IMR-90 (cell line): ENCODE measurements around the gene SHOX. TPM values are rescaled to one million over a fixed set of nuclear protein-coding genes. Genes with fewer than 3 reads are reported as not detected.

Experiments
- ATAC-seq: fragments of 200-7000 bp; cut with Tn5 transposase; 2 replicates; pipeline ENCODE4 v1.9.1; 2020; ENCODE audit warnings: low read depth, mild to moderate bottlenecking, moderate library complexity
- BruUV-seq: library from RNA; stranded (reverse); fragments of 400-500 nt; replicated peaks from 2 replicates; lab custom pipeline; 2021; lab: Mats Ljungman, UMichigan
- CTCF ChIA-PET: fragments of 300-600 bp; formaldehyde crosslinking; extraction: SDS; loops from one replicate; lab custom pipeline; 2021; ENCODE audit warnings: antibody characterized with exemption; lab: Yijun Ruan, JAX
- POLR2A ChIA-PET: fragments of 300-600 bp; sonication (Branson Sonifier 250); formaldehyde crosslinking; loops from one replicate; lab custom pipeline; 2022; ENCODE audit warnings: antibody characterized with exemption; ENCODE audit not compliant: unreplicated experiment; lab: Charles Lee
- DNase-seq: peaks from one replicate; pipeline ENCODE4 v3.0.0; 2013
- H2AFZ ChIP-seq: replicated peaks from 2 replicates; pipeline ENCODE3; 2013; ENCODE audit warnings: low read length, mild to moderate bottlenecking; ENCODE audit not compliant: poor library complexity
- H2AK5ac ChIP-seq: 2 replicates; pipeline ENCODE4 v1.6.1; 2013; ENCODE audit warnings: low read depth, low read length, inconsistent platforms
- H2AK9ac ChIP-seq: replicated peaks from 2 replicates; pipeline ENCODE3; 2013; ENCODE audit warnings: mild to moderate bottlenecking, low read depth, low read length, moderate library complexity; ENCODE audit not compliant: poor library complexity
- H2BK120ac ChIP-seq: 2 replicates; pipeline ENCODE4 v1.6.1; 2013; ENCODE audit warnings: low read depth, low read length, inconsistent platforms
- H2BK15ac ChIP-seq: 3 replicates; pipeline ENCODE4 v1.6.1; 2013; ENCODE audit warnings: low read depth, low read length, inconsistent platforms
- H2BK20ac ChIP-seq: 2 replicates; pipeline ENCODE4 v1.6.1; 2013; ENCODE audit warnings: low read depth, mild to moderate bottlenecking, inconsistent platforms, low read length, moderate library complexity
- H2BK5ac ChIP-seq: 2 replicates; pipeline ENCODE4 v1.6.1; 2013; ENCODE audit warnings: mild to moderate bottlenecking, low read depth, low read length, inconsistent platforms; ENCODE audit not compliant: poor library complexity, severe bottlenecking
- H3K14ac ChIP-seq: replicated peaks from 2 replicates; pipeline ENCODE4 v1.6.1; 2013; ENCODE audit warnings: low read depth, low read length, inconsistent platforms
- H3K18ac ChIP-seq: 2 replicates; pipeline ENCODE4 v1.6.1; 2013; ENCODE audit warnings: low read depth, low read length, control low read depth
- H3K23ac ChIP-seq: 2 replicates; pipeline ENCODE4 v1.6.1; 2013; ENCODE audit warnings: low read depth, low read length, inconsistent platforms
- H3K27ac ChIP-seq: 2 replicates; pipeline ENCODE4 v1.5.1; 2013; ENCODE audit warnings: mild to moderate bottlenecking, control low read depth, low read length; ENCODE audit not compliant: insufficient read depth
- H3K27me3 ChIP-seq: 2 replicates; pipeline ENCODE4 v1.6.1; 2013; ENCODE audit warnings: low read length; ENCODE audit not compliant: control insufficient read depth, insufficient read depth
- H3K36me3 ChIP-seq: 2 replicates; pipeline ENCODE4 v1.6.1; 2013; ENCODE audit warnings: low read length, mixed read lengths; ENCODE audit not compliant: control insufficient read depth, insufficient read depth
- H3K4ac ChIP-seq: 2 replicates; pipeline ENCODE4 v1.6.1; 2013; ENCODE audit warnings: low read depth, low read length, inconsistent platforms
- H3K4me1 ChIP-seq: 2 replicates; pipeline ENCODE4 v1.6.1; 2013; ENCODE audit warnings: low read length, mixed read lengths; ENCODE audit not compliant: control insufficient read depth, insufficient read depth
- H3K4me2 ChIP-seq: 2 replicates; pipeline ENCODE4 v1.6.1; 2013; ENCODE audit warnings: low read depth, mild to moderate bottlenecking, control low read depth, low read length, moderate library complexity
- H3K4me3 ChIP-seq: 2 replicates; pipeline ENCODE4 v1.5.1; 2013; ENCODE audit warnings: low read depth, mild to moderate bottlenecking, control low read depth, low read length, moderate library complexity; ENCODE audit not compliant: insufficient read depth
- H3K56ac ChIP-seq: 2 replicates; pipeline ENCODE4 v1.6.1; 2013; ENCODE audit warnings: low read length, inconsistent platforms; ENCODE audit not compliant: insufficient read depth; ENCODE audit errors: extremely low read depth
- H3K79me1 ChIP-seq, 2 experiments: 2 replicates each; pipeline ENCODE4 v1.6.1; 2013; ENCODE audit warnings: low read length in 2 of 2, inconsistent platforms in 1 of 2, low read depth in 1 of 2
- H3K9ac ChIP-seq: 2 replicates; pipeline ENCODE4 v1.6.1; 2013; ENCODE audit warnings: low read depth, low read length, control low read depth
- H3K9me1 ChIP-seq: 2 replicates; pipeline ENCODE4 v1.6.1; 2013; ENCODE audit warnings: low read length, inconsistent platforms; ENCODE audit not compliant: insufficient read depth
- H3K9me3 ChIP-seq: 2 replicates; pipeline ENCODE4 v1.6.1; 2013; ENCODE audit warnings: low read length; ENCODE audit not compliant: control insufficient read depth, insufficient read depth
- H4K20me1 ChIP-seq: 2 replicates; pipeline ENCODE4 v1.6.1; 2013; ENCODE audit warnings: low read length, inconsistent platforms; ENCODE audit not compliant: insufficient read depth
- H4K5ac ChIP-seq: 2 replicates; pipeline ENCODE4 v1.6.1; 2013; ENCODE audit warnings: mild to moderate bottlenecking, low read depth, low read length, control low read depth
- H4K8ac ChIP-seq, 2 experiments: 2 replicates each; pipeline ENCODE4 v1.6.1; 2013; ENCODE audit warnings: low read depth in 2 of 2, low read length in 2 of 2, control low read depth in 1 of 2, inconsistent platforms in 1 of 2
- H4K91ac ChIP-seq: 2 replicates; pipeline ENCODE4 v1.6.1; 2013; ENCODE audit warnings: low read depth, low read length, inconsistent platforms; ENCODE audit not compliant: insufficient read depth
- BHLHE40 ChIP-seq: fragments of 150-350 bp; IDR thresholded peaks from 2 replicates; pipeline ENCODE4 v1.6.1; 2016; ENCODE audit warnings: mild to moderate bottlenecking, low read depth, low read length
- CEBPB ChIP-seq: IDR thresholded peaks from 2 replicates; pipeline ENCODE4 v1.6.1; 2012; ENCODE audit warnings: low read depth, low read length, improper control_type of control experiment
- CHD1 ChIP-seq: IDR thresholded peaks from 2 replicates; pipeline ENCODE4 v1.6.1; 2012; ENCODE audit warnings: low read depth, low read length, improper control_type of control experiment
- CTCF ChIP-seq: conservative IDR thresholded peaks from 2 replicates; pipeline ENCODE4 v1.5.1; 2012; ENCODE audit warnings: mild to moderate bottlenecking, low read depth, low read length, improper control_type of control experiment
- FOS ChIP-seq: fragments of 150-350 bp; IDR thresholded peaks from 2 replicates; pipeline ENCODE4 v1.6.1; 2016; ENCODE audit warnings: low read depth, low read length
- MAFK ChIP-seq: IDR thresholded peaks from 2 replicates; pipeline ENCODE4 v1.6.1; 2012; ENCODE audit warnings: low read depth, low read length, improper control_type of control experiment
- MAZ ChIP-seq: IDR thresholded peaks from 2 replicates; pipeline ENCODE4 v1.6.1; 2012; ENCODE audit warnings: low read depth, mild to moderate bottlenecking, low read length, improper control_type of control experiment, moderate library complexity, borderline replicate concordance
- MXI1 ChIP-seq: IDR thresholded peaks from 2 replicates; pipeline ENCODE4 v1.6.1; 2012; ENCODE audit warnings: low read depth, mild to moderate bottlenecking, low read length, moderate library complexity, borderline replicate concordance
- NFE2L2 ChIP-seq: fragments of 150-350 bp; IDR thresholded peaks from 2 replicates; pipeline ENCODE4 v1.6.1; 2016; ENCODE audit warnings: low read depth, mild to moderate bottlenecking, low read length
- POLR2A ChIP-seq: IDR thresholded peaks from 2 replicates; pipeline ENCODE4 v1.6.1; 2012; ENCODE audit warnings: mild to moderate bottlenecking, low read depth, low read length
- RFX5 ChIP-seq: IDR thresholded peaks from 2 replicates; pipeline ENCODE4 v1.8.0; 2012; ENCODE audit warnings: low read depth, mild to moderate bottlenecking, low read length, moderate library complexity
- SMC3 ChIP-seq: fragments of 150-350 bp; IDR thresholded peaks from 2 replicates; pipeline ENCODE4 v1.6.1; 2016; ENCODE audit warnings: low read depth, mild to moderate bottlenecking, antibody characterized with exemption, low read length, moderate library complexity
- WGBS, 2 experiments: methylation state at CpG; one replicate each; pipeline versions ENCODE4 v1.1.5 to v1.1.7; 2013; ENCODE audit warnings: missing lambda C conversion rate in 2 of 2; ENCODE audit not compliant: insufficient read length in 1 of 2; ENCODE audit errors: extremely low coverage in 2 of 2; 5-methylcytosine and 5-hydroxymethylcytosine counted together
- dilution Hi-C: fragments of 300-500 bp; cut with HindIII; formaldehyde crosslinking; loops from one replicate; pipeline ENCODE4 v1.14.3; 2018; ENCODE audit warnings: low sequenced_read_pairs; ENCODE audit not compliant: unreplicated experiment
- in situ Hi-C: fragments of 300-500 bp; cut with MboI; formaldehyde crosslinking; loops from 3 replicates; pipeline ENCODE4 v1.14.3; 2019; ENCODE audit warnings: low sequenced_read_pairs, inconsistent platforms, mixed read lengths
- intact Hi-C: fragments of 100-400 bp; cut with micrococcal nuclease; formaldehyde crosslinking; loops from 2 replicates; pipeline ENCODE4 v1.10.0; 2022
- polyA plus RNA-seq, 3 experiments: library from polyadenylated mRNA; depleted of rRNA; stranded (reverse); fragments of >200 nt; gene quantifications; 2 replicates each; pipeline ENCODE4 v1.2.3, GENCODE V29; 2012; ENCODE audit warnings: low replicate concordance in 1 of 3
- total RNA-seq: library from RNA; depleted of rRNA; stranded (reverse); fragments of >200 nt; gene quantifications from 2 replicates; pipeline ENCODE4 v1.2.3, GENCODE V29; 2012
- TF ChIP-seq, protein P1 (sequence below): fragments of 150-350 bp; IDR thresholded peaks from 2 replicates; pipeline ENCODE4 v1.6.1; 2017; ENCODE audit warnings: mild to moderate bottlenecking, antibody characterized with exemption, low read length, low read depth

Gene SHOX
- total and polyA plus RNA-seq, 2 of the 4 experiments (the other 2 are of a cell fraction) = not detected

DNA sequence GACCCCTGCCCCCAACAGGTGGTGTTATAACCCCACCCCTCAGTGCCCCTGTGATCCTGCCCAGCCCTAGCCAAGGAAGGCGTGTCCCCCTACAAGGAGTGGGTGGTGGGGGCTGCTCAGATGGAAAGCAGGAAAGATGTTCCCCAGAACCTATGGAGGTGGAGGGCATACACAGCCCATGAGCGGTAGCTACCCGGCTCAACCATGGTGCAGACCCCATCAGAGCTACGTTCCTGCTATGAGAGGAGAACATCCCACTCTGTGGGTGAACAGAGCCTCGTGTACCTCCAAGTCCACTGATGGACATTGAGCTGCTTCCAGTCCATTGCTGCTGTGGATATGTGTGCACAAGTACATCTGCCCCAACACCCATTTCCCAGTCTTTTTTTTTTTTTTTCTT, 71.1 kb downstream of the SHOX start:
- H2BK20ac ChIP-seq = no peak overlapping the region
- ChIA-PET POLR2A (no interaction called here), CTCF (no interaction called here)
- H3K14ac ChIP-seq = no peak overlapping the region
- H2BK5ac ChIP-seq = no peak overlapping the region
- no peaks in the 10 kb centered on the region for H4K20me1 ChIP-seq
- peaks cover 25% of the 10 kb centered on the region for H3K9me3 ChIP-seq
- H3K4me1 ChIP-seq = no peaks in the 10 kb centered on the region
- no peak overlapping the region for H3K23ac ChIP-seq
- dilution Hi-C loops = no loop called here
- no peak overlapping the region for H4K8ac ChIP-seq
- BruUV-seq = no TSS peak
- no peak overlapping the region for H2AK9ac ChIP-seq
- DNase-seq (no peak), ATAC-seq (no peak)
- H3K27me3 ChIP-seq = no peaks in the 10 kb centered on the region
- intact Hi-C loops = no loop called here
- H4K5ac ChIP-seq = no peak overlapping the region
- no peak overlapping the region for H3K4me2 ChIP-seq
- no peak overlapping the region for H3K27ac ChIP-seq
- H2AFZ ChIP-seq = no peak overlapping the region
- no peak overlapping the region for H2BK15ac ChIP-seq
- H3K9ac ChIP-seq = no peak overlapping the region
- H3K56ac ChIP-seq = no peak overlapping the region
- no peaks in the 10 kb centered on the region for H3K9me1 ChIP-seq
- H3K36me3 ChIP-seq = no peaks in the 10 kb centered on the region
- H2BK120ac ChIP-seq = no peak overlapping the region
- H4K91ac ChIP-seq = no peak overlapping the region
- no peak overlapping the region for H3K4ac ChIP-seq
- no CpG with 5 or more reads among the region's 5 CpGs for WGBS, 2 experiments
- H2AK5ac ChIP-seq = no peak overlapping the region
- in situ Hi-C loops = no loop called here
- H3K4me3 ChIP-seq = no peak overlapping the region
- H3K79me1 ChIP-seq = no peaks in the 10 kb centered on the region
- no peak overlapping the region for H3K18ac ChIP-seq
- TF ChIP-seq CTCF (no peak), CHD1 (no peak), RFX5 (no peak), BHLHE40 (no peak), MAFK (no peak), SMC3 (no peak), POLR2A (no peak), MAZ (no peak), FOS (no peak), NFE2L2 (no peak), CEBPB (no peak), MXI1 (no peak)
- TF ChIP-seq, protein P1, sequence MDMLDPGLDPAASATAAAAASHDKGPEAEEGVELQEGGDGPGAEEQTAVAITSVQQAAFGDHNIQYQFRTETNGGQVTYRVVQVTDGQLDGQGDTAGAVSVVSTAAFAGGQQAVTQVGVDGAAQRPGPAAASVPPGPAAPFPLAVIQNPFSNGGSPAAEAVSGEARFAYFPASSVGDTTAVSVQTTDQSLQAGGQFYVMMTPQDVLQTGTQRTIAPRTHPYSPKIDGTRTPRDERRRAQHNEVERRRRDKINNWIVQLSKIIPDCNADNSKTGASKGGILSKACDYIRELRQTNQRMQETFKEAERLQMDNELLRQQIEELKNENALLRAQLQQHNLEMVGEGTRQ = no peak
